K562 (cell line): ENCODE results near the gene CST3.

ENCODE experiments used
- ATF7 ChIP-seq: fragments of 450-650 bp; IDR thresholded peaks from 2 replicates; pipeline ENCODE4 v1.7.1; 2014; ENCODE audit warnings: mild to moderate bottlenecking, moderate library complexity
- BRD9 ChIP-seq: fragments of 450-650 bp; IDR thresholded peaks from 2 replicates; pipeline ENCODE4 v1.6.1; 2018; ENCODE audit warnings: low read depth; ENCODE audit not compliant: partially characterized antibody
- KAT7 ChIP-seq: sonication (generic); formaldehyde crosslinking; IDR thresholded peaks from 2 replicates; pipeline ENCODE4 v1.8.0; 2022; ENCODE audit warnings: missing genetic modification reagents, mild to moderate bottlenecking, borderline replicate concordance
- NFATC3 ChIP-seq: fragments of 450-650 bp; IDR thresholded peaks from 2 replicates; pipeline ENCODE4 v1.6.1; 2017; ENCODE audit warnings: mild to moderate bottlenecking
- POLR2A ChIP-seq: fragments of 450-650 bp; conservative IDR thresholded peaks from 2 replicates; pipeline ENCODE4 v1.6.1; 2016
- POLR2AphosphoS5 ChIP-seq: IDR thresholded peaks from 2 replicates; pipeline ENCODE4 v1.6.1; 2011; ENCODE audit warnings: mild to moderate bottlenecking, low read depth, low read length, moderate library complexity; ENCODE audit not compliant: control insufficient read depth, insufficient read depth
- TBL1XR1 ChIP-seq, 2 experiments: IDR thresholded peaks; 2 replicates each; pipeline ENCODE4 v1.6.1; 2012; ENCODE audit warnings: improper control_type of control experiment in 2 of 2, low read length in 2 of 2, mild to moderate bottlenecking in 1 of 2
- YY1 ChIP-seq, 3 experiments: IDR thresholded peaks; 2 replicates each; pipeline ENCODE4 v1.6.1; 2011; ENCODE audit warnings: low read length in 2 of 3, mild to moderate bottlenecking in 2 of 3, moderate library complexity in 2 of 3, borderline replicate concordance in 1 of 3, control low read depth in 1 of 3, low read depth in 1 of 3; ENCODE audit not compliant: insufficient read depth in 3 of 3, insufficient replicate concordance in 2 of 3, control insufficient read depth in 1 of 3, insufficient read length in 1 of 3; ENCODE audit errors: extremely low read depth in 1 of 3
- ZBTB11 ChIP-seq, 3 experiments: fragments of 200-800 bp in 1 of 3; fragments of 250-450 bp in 1 of 3; fragments of 450-650 bp in 1 of 3; sonication (Bioruptor Pico) in 1 of 3; sonication (Bioruptor generic) in 1 of 3; formaldehyde crosslinking in 1 of 3; IDR thresholded peaks; 2 replicates each; pipeline versions ENCODE4 v1.6.1 to v1.8.0; 2016 to 2022; ENCODE audit warnings: mild to moderate bottlenecking in 2 of 3, missing genetic modification characterization in 2 of 3, missing compliant biosample characterization in 1 of 3, moderate library complexity in 1 of 3
- ZC3H4 ChIP-seq: sonication (generic); formaldehyde crosslinking; IDR thresholded peaks from 2 replicates; pipeline ENCODE4 v1.9.0; 2021; ENCODE audit warnings: missing genetic modification reagents, borderline replicate concordance
- TF ChIP-seq, protein P1 (sequence below), 2 experiments: fragments of 450-650 bp; IDR thresholded peaks; 2 replicates each; pipeline ENCODE4 v1.6.1; 2016
- TF ChIP-seq, protein P2 (sequence below), 3 experiments: IDR thresholded peaks in 2 of 3; conservative IDR thresholded peaks in 1 of 3; 2 replicates each; pipeline ENCODE4 v1.5.1; 2011 to 2012; ENCODE audit warnings: low read length in 3 of 3, mild to moderate bottlenecking in 3 of 3, control low read depth in 2 of 3, improper control_type of control experiment in 1 of 3, inconsistent platforms in 1 of 3, low read depth in 1 of 3, mixed read lengths in 1 of 3, moderate library complexity in 1 of 3; ENCODE audit not compliant: insufficient read depth in 2 of 3

DNA sequence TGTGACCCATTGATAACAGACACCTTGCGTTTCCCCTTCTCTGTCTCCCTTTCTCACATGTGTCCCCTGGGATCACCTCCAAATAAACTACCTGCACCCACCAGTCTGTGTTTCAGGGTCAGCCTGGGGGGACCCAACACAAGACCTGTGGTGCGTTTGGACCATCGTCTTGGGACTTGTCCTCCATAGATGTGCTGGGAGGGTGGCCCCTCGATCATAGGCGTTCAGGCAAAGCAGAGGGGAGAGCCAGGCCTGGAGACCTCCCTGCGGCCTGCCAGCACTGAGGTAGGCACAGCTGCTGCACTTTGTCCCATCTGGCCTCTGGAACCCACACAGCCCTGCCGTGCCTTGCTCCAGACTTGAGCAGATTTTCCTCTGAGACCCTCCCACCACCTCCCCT is 50.1 kb downstream of the CST3 start:
- TF ChIP-seq BRD9 (no peak), KAT7 (CRISPR knock-in tag) (no peak), TBL1XR1 (IDR thresholded peaks at IDR 0.05; ENCODE audit: low read length in 2 of 2) (no peak), POLR2A (no peak), ZBTB11 (CRISPR knock-in tag; IDR thresholded peaks at IDR 0.05) (no peak), ZC3H4 (CRISPR knock-in tag) (no peak), NFATC3 (no peak), POLR2AphosphoS5 (no peak), ATF7 (no peak), YY1 (IDR thresholded peaks at IDR 0.05; ENCODE audit: borderline replicate concordance in 1 of 3, control insufficient read depth in 1 of 3, extremely low read depth in 1 of 3, insufficient read depth in 3 of 3, insufficient read length in 1 of 3, insufficient replicate concordance in 2 of 3, low read depth in 1 of 3, low read length in 2 of 3) (no peak)
- TF ChIP-seq, protein P1, sequence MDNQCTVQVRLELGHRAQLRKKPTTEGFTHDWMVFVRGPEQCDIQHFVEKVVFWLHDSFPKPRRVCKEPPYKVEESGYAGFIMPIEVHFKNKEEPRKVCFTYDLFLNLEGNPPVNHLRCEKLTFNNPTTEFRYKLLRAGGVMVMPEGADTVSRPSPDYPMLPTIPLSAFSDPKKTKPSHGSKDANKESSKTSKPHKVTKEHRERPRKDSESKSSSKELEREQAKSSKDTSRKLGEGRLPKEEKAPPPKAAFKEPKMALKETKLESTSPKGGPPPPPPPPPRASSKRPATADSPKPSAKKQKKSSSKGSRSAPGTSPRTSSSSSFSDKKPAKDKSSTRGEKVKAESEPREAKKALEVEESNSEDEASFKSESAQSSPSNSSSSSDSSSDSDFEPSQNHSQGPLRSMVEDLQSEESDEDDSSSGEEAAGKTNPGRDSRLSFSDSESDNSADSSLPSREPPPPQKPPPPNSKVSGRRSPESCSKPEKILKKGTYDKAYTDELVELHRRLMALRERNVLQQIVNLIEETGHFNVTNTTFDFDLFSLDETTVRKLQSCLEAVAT (IDR thresholded peaks at IDR 0.05) = no peak
- TF ChIP-seq, protein P2, sequence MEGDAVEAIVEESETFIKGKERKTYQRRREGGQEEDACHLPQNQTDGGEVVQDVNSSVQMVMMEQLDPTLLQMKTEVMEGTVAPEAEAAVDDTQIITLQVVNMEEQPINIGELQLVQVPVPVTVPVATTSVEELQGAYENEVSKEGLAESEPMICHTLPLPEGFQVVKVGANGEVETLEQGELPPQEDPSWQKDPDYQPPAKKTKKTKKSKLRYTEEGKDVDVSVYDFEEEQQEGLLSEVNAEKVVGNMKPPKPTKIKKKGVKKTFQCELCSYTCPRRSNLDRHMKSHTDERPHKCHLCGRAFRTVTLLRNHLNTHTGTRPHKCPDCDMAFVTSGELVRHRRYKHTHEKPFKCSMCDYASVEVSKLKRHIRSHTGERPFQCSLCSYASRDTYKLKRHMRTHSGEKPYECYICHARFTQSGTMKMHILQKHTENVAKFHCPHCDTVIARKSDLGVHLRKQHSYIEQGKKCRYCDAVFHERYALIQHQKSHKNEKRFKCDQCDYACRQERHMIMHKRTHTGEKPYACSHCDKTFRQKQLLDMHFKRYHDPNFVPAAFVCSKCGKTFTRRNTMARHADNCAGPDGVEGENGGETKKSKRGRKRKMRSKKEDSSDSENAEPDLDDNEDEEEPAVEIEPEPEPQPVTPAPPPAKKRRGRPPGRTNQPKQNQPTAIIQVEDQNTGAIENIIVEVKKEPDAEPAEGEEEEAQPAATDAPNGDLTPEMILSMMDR (IDR thresholded peaks at IDR 0.05 in 2 of 3, conservative IDR thresholded peaks at IDR 0.05 in 1 of 3; ENCODE audit: insufficient read depth in 2 of 3, low read depth in 1 of 3, low read length in 3 of 3) = no peak
